Fibroblast of skin of right biceps (primary cell): Measurements from ENCODE around the gene OR2T2.
"Not testable (repeated sequence)": the region's sequence is repeated elsewhere in the genome, so short reads cannot be mapped to it uniquely, and the experiment has no call there.

Experiments
- DNase-seq: peaks from one replicate; pipeline ENCODE4 v3.0.0-alpha.2; 2013

OR2T2 gene

DNA sequence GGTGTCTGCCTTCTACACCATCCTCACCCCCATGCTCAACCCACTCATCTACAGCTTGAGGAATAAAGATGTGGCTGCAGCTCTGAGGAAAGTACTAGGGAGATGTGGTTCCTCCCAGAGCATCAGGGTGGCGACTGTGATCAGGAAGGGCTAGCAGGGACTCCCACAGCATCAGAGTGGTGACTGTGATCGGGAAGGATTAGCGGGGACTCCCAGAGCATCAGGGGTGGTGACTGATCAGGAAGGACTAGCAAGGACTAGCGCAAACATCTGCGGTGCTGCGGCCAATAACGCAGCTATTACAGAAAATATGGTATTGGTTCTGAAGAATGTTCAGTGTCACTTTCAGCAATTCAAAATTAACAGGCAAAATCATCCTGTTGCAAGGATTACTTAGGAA lies 8.2 kb downstream of the OR2T2 start:
- DNase-seq = not testable (repeated sequence)

DNA sequence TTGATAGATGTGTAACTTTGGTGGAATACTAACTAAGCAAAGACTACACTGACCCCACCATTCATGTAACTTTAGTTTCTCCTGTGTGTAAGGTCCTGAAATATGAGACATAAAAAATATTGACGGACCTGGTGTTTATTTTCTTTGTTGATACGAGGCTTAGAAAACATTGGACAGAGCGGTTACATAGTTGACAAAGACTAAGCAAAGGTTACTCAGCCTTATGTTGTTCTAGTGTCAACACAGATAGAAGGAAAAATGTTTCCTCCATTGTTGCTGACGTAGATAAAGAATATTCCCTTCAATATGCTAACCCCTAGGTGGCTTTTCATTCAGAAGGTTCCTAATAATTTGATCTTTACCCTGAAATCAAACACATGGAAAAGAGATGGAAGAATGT lies 9.6 kb downstream of the OR2T2 start:
- DNase-seq = not testable (repeated sequence)

DNA sequence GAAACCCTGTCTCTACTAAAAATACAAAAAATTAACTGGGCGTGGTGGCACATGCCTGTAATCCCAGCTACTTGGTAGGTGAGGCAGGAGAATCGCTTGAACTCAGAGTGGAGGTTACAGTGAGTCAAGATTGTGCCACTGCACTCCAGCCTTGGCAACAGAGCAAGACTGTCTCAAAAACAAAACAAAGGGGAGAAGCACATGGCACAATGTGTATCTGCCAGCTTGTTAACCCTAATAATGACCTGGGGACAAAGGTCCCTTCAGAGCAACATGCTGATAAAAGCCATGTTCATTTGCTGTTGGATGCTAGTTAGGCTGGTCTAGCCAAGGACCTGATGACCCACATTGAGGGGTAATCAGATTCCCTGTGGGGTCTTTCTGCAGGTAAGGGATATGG lies 11.2 kb downstream of the OR2T2 start:
- not testable (repeated sequence) for DNase-seq

DNA sequence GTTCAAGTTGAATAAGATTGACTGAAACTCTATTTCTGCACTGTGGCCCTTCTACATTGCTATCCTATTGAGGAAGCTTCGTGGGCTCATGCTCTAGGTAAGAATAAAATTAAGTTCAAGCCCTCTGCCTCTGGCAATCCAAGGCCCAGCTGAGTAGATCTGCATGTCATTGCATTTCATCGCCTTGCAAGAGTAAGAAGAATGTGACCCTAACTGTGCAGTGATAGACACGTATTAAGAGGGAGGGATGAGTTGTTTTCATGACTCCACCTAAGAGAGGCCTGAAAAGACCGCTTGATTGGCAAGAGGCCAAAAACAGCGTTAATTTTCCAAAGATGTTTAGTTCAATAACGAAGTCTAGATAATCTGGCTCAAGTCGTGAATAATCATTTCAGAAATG lies 13.7 kb downstream of the OR2T2 start:
- DNase-seq = not testable (repeated sequence)

DNA sequence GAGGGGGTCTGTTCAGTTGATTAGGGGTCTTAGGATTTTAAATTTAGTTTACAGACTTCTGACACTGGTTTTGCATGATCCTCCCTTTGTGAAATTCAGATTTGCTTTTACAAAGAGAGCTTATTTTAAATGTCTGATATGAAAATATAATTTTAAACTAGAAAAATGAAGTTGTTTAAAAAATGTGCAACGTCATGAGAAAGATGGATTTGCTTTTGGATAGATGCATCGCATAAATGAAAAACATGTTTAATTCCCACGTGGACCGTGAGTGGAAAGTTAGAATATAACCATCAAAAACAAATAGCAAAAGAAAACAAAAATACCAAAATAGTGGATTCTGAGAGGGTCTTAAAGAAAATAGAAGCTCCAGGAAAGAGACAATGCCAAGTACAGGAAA lies 25.7 kb downstream of the OR2T2 start:
- no peak for DNase-seq

DNA sequence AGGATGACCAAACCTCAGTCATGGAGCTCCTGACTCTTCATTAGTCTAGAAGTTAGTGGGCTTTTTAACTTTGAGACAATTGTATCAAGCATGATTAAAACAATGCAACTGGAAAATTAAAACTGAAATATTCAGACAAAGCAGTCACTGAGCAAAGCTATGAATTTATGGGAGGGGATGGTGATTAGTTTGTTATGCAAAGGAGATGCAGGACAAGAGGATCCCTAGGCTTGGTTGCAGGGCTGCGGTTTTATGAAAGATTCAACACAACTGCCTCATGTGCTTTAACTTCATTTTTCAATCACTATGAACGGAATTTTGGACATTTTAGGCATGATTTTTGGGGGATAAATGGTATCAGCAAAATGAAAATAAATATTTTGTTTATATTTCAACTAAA lies 26.7 kb downstream of the OR2T2 start:
- DNase-seq = not testable (repeated sequence)

DNA sequence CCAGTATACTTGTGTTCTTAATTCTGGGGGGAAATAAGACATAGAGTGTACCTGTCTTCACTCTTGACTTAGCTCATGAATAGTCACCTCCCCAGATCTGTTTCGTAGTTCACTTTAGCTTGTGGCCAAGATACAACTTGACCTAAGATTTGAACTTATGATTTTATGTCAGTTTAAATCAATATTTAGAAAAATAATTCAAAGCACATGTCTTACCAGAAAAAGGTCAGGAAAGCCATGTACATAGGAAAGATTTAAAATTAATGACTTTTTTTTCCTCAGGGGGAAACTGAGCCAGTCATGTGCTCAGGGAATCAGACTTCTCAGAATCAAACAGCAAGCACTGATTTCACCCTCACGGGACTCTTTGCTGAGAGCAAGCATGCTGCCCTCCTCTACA lies 27.6 kb downstream of the OR2T2 start, which contains the start of gene OR2T3:
OR2T3 (plus strand) TSS at position 301 of the 400 bp plus-strand sequence; CDS start at position 301, 0 bp downstream.
- DNase-seq = not testable (repeated sequence)

DNA sequence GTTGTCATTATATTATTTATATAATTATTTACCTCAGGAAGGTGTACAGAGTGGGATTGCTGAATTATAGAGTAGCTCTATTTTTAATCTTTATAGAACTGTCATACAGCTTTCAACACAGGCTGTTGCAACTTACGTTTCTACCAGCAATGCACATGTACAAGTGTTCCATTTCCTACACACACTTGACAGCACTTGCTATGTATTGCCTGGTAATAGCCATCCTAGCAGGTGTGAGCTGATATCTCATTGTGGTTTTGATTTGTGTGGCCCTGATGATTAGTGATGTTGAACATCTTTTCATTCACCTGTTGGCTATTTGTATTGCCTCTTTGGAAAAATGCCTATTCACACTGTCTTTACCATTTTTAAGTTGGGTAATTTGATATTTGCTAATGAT lies 30.2 kb downstream of the OR2T2 start:
- not testable (repeated sequence) for DNase-seq

DNA sequence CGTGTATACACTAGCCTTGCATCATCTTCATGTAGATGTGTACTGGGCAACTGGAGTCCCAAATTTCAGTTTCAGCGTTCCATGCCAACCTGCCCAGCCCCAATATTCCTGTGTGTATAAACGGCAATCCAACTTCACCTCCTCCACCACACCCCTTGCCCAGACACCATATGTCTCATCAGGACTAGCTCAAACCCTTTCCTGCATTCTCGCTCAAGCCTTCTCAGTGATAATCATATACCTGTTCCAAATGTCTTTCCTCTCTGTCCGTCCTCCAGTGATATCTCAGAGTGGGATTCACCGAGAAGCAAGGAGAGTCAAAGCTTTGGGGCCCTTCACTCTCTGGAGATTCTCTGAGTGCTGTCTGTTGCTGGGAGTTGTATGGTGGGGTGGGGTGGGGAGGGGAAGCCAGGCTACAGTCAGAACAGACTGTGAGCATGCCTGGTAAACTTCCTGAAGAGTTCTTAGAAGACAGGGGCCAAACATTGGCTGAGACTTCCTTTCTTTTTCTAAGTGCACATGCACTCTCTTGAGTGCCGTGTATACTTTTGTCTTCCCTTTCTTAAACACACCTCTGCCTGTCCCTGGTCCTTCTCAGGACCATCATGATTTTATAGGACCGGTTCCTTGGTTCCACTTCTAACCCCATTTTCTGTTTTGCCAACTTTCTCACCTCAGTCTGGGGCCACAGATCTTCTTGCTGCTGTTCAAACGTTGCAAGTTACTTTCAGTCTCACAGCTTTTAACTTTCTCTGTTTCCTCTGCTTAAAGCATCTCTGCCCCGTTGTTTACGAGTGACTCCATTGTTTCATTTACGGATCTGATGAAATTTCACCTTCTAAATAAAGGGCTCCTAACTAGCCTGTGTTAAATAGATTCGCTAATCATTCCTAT lies 36.5 kb downstream of the OR2T2 start:
- not testable (repeated sequence) for DNase-seq

DNA sequence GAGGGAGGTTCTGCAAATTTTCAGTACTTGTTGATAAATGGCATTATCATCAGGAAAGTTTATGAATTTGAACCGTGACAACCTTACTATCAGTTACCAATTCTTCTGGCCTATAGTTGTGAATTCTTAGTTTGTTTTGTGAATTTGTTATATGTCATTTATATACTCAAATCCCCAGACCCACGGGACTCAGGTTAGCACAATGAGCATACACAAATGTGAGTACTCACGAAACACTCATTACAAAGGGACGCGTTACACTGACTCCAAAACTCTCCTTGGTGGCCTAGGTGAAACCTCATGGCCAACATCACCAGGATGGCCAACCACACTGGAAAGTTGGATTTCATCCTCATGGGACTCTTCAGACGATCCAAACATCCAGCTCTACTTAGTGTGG lies 42.9 kb downstream of the OR2T2 start, which contains the start of gene OR2T5:
OR2T5 (plus strand) TSS at position 301 of the 400 bp plus-strand sequence; CDS start at position 301, 0 bp downstream.
- DNase-seq = not testable (repeated sequence)

DNA sequence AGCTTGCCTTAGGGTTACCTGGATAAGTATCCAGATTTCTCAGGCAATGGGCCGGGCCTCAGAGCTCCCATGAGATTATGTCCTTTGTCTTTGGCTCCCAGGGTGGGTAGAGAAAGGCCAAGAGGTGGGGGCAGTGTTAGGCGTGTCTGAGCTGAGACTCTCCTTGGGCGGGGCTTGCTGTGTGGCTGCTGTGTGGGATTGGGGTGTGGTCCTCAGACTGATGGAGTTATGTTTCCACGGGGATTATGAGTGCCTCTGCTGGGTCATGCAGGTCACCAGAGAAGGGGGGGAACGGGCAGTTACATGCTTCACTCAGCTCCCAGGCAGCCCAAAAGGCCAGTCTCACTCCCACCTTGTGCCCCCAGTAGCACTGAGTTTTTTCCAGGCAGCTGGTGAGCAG lies 51.2 kb downstream of the OR2T2 start:
- DNase-seq = not testable (repeated sequence)

DNA sequence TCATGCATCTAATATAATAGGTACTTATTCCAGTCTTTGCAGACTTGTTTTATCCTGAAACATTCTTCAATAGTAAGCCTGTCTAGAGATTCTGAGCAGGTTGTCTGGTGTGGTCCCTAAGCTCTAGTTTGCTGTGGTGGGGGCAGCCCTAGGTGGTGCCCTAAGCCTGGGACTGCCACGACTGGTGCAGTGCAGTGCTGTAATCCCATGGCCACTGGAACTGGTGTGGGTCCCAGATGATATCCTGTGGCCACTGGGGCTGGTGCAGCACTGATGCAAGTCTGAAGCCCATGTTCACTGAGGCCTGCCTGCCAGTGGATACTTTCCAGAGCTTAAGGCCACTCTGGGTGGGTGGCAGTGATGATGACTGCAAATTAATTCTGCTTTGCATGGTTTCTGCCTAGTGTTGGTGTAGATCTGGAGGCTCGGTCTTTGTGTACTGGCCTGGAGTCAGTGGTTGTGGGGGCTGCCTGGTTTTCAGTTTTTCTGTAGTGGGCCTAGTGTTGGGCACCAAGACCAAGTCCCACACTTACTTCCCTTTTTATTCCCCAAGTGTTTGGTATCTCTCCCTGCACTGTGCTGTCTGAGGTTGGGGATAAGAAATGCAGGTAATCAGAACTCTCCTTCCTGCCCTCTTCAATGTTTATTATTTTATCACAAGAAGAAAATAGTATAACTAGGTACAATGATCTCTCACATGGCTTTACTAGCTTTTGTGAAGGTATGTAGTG lies 55.0 kb downstream of the OR2T2 start:
- not testable (repeated sequence) for DNase-seq
